ENCODE measurements around the gene TMEM214. TPM values are rescaled to one million over a fixed set of nuclear protein-coding genes. Genes with fewer than 3 reads are reported as not detected.

Gene TMEM214
- total RNA-seq, 1 experiment from 2014 or later = 55.3 TPM

DNA sequence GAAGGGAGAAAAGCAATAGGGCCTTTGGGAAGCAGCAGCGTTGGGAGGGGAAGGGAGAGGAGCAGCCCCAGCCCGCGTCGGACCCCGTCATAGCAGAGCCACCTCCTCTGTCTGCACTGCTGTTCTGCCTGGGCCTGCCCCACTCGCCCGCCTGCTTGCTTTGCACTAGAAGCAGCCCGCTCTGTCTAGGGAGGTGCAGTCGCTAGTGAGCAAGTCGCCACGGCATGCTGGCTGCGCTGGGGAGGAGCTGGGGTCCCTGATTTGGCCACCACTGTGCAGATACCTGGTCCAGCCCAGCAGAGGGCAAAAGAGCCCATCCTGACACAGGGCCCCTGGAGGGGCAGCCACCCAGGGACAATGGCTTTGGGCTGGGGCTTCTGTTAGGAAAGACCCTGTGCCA lies 8.0 kb upstream of the TMEM214 start:
- TF ChIP-seq, protein P1, sequence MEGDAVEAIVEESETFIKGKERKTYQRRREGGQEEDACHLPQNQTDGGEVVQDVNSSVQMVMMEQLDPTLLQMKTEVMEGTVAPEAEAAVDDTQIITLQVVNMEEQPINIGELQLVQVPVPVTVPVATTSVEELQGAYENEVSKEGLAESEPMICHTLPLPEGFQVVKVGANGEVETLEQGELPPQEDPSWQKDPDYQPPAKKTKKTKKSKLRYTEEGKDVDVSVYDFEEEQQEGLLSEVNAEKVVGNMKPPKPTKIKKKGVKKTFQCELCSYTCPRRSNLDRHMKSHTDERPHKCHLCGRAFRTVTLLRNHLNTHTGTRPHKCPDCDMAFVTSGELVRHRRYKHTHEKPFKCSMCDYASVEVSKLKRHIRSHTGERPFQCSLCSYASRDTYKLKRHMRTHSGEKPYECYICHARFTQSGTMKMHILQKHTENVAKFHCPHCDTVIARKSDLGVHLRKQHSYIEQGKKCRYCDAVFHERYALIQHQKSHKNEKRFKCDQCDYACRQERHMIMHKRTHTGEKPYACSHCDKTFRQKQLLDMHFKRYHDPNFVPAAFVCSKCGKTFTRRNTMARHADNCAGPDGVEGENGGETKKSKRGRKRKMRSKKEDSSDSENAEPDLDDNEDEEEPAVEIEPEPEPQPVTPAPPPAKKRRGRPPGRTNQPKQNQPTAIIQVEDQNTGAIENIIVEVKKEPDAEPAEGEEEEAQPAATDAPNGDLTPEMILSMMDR (conservative IDR thresholded peaks at IDR 0.05) = peak; percentile 41; the same call in 2 of the 3 replicates
- Mint-ChIP-seq H3K4me1 (peaks cover 5 to 16% of the 10 kb centered on the region in 2 experiments), H3K9me3 (no peaks in the 10 kb centered on the region; a peak in 1 of 5 replicates), H3K27me3 (ENCODE audit: low read depth) (no peaks in the 10 kb centered on the region; the same call in 1 of the 2 replicates), H3K27ac (peak overlapping the region in 1 of 3 experiments; percentile 60; a peak in 2 of 7 replicates), H3K4me3 (no peak overlapping the region), H3K36me3 (ENCODE audit: insufficient read depth in 1 of 3, low read depth in 3 of 3) (peaks cover 2 to 19% (median 9%) of the 10 kb centered on the region in 3 experiments)
- H4K91ac ChIP-seq (ENCODE audit: insufficient read length, low read depth, low read length) = no peak overlapping the region
- no peaks in the 10 kb centered on the region for H3K79me2 ChIP-seq (ENCODE audit: insufficient read depth, low read length)
- H3K23me2 ChIP-seq (ENCODE audit: insufficient read length, low read depth, low read length, poor library complexity, severe bottlenecking) = no peaks in the 10 kb centered on the region
- H3K4me2 ChIP-seq (ENCODE audit: insufficient read depth, insufficient read length, low read length) = no peak overlapping the region
- H3K23ac ChIP-seq (ENCODE audit: insufficient read length, low read depth, low read length) = no peak overlapping the region
- no peaks in the 10 kb centered on the region for H3K9me3 ChIP-seq (ENCODE audit: control insufficient read depth, low read depth, low read length)
- H3K9ac ChIP-seq (ENCODE audit: extremely low read depth, insufficient read length, low read length) = no peak overlapping the region
- H2BK120ac ChIP-seq (ENCODE audit: low read depth, low read length, poor library complexity, severe bottlenecking) = no peak overlapping the region
- no peak overlapping the region for H2BK15ac ChIP-seq (ENCODE audit: low read depth, low read length)
- no CpG with 5 or more reads among the region's 12 CpGs for WGBS (ENCODE audit: extremely low coverage, insufficient read length, low lambda C conversion rate)
- H3K4ac ChIP-seq (ENCODE audit: low read depth, low read length) = no peak overlapping the region
- H2AFZ ChIP-seq (ENCODE audit: low read length) = no peak overlapping the region
- no peak overlapping the region for H3K56ac ChIP-seq (ENCODE audit: insufficient read length, low read depth, low read length)
- H3T11ph ChIP-seq (ENCODE audit: low read length) = no peak overlapping the region
- H2BK12ac ChIP-seq (ENCODE audit: insufficient read length, low read depth, low read length) = no peak overlapping the region
- peak; percentile 58 for DNase-seq
- H4K5ac ChIP-seq (ENCODE audit: insufficient read length, low read depth, low read length) = no peak overlapping the region
- no peaks in the 10 kb centered on the region for H3K79me1 ChIP-seq (ENCODE audit: insufficient read depth, low read depth, low read length, poor library complexity, severe bottlenecking)
- H4K20me1 ChIP-seq (ENCODE audit: control insufficient read depth, insufficient read depth, insufficient read length) = no peaks in the 10 kb centered on the region
- no peak overlapping the region for H3K14ac ChIP-seq (ENCODE audit: insufficient read depth, low read length)
- H4K8ac ChIP-seq (replicated peaks; ENCODE audit: insufficient read length, low read depth, low read length) = no peak overlapping the region
- no peak overlapping the region for H2AK5ac ChIP-seq (ENCODE audit: insufficient read length, low read length)
- H3K27ac ChIP-seq (ENCODE audit: insufficient read length, low read depth, low read length) = no peak overlapping the region
- no peak overlapping the region for H2BK5ac ChIP-seq (ENCODE audit: insufficient read length, low read length)
- no peak overlapping the region for H2BK20ac ChIP-seq (ENCODE audit: low read depth, low read length, poor library complexity, severe bottlenecking)
- no peaks in the 10 kb centered on the region for H3K4me1 ChIP-seq (ENCODE audit: insufficient read depth, low read length)
- no peak overlapping the region for H3K18ac ChIP-seq (ENCODE audit: insufficient read length, low read depth, low read length)
- H3K27me3 ChIP-seq (ENCODE audit: insufficient read depth, low read length) = no peaks in the 10 kb centered on the region; the same call in 1 of the 2 replicates
